ENCODE measurements around the gene PHC2.

The PHC2 gene

DNA sequence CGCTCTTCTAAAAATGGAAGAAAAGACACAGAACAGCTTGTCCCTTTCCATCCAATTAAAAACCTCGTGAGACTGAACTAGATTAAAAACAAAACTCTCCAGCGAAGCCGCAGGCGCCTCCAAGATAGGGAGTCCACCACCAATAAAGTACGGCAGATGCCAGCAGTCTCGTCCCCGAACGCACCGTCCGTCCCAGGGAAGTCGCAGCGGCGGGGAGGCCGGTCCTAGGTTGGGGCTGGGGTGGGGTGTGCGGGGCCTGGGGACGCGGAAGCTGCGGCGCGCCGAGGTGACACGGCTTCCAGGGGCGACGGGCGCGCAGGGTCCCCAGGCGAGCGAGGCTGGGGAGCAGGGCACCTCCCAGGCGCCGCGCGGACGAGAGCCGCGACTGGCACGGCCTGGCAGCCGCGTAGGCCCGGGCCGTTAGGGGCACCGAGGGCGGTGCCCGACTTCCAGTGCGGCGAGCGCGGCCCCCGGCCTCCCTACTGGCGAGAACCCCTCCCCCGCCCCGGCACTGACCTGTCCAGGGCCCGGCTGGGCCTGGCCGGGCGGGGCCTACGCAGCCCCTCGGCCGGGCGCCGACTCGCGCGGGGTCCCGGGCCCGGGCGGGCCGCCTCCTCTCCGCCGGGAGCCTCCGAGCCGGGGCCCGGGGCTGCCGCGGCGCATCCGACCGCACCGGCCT lies 81.7 kb downstream of the PHC2 start:
- DNase-seq (ENCODE audit: low spot score), result no peak

DNA sequence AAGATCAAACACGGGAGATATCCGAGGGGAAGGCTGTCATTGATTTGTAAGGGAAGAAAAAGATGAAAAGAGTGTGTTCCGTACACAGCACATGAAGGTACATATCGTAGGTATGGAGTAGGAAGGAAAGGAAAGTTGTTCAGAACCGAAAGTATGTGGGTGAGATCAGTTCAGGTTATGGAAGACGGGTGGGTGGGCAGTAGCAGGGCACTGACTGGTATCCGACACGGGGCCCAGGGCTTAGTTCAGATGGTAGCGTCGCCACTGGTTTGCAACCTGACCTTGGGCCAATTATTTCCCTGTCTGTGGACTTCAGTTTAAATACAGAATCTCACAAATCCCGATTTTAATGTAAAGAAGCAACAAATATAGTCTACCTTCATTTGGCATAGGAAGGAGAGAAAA lies 82.2 kb downstream of the PHC2 start:
- no peak for DNase-seq (ENCODE audit: low spot score)

DNA sequence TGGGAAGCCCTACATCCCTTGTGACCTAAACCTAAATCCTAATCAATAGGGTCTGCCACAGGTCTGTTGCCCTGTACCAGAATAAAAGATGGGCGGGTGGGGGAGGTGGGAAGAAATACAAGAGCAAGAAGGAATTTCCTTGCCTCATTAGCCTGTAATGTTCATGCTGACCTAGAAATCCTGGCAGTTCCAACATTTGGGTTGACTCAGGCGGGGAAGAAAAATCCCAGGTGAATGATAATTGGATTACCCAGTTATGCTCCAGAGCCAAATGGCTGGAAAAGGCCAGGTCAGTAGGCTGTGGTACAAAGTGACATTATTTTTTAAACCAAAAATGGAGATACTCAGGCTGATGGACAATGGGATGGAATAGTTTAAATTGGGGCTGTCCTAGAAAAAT lies 82.7 kb downstream of the PHC2 start:
- no peak for DNase-seq (ENCODE audit: low spot score)

DNA sequence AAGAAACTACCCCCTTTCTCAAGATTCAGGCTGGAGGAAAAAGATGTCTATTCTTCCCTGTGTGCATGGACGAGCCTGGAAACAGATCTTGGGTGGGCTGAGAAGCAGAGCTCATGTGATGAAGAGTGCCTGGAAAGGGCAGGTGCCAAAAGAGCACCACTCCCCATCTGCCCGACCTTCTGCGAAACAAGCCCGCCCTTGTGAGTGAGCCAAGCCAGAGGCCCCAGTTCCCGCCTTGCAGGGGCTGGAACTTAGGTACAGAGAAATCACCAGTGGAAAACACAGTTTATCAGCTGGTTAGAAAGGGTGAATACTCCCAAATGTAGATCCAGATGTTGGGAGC lies 83.3 kb downstream of the PHC2 start:
- DNase-seq (ENCODE audit: low spot score), result no peak

DNA sequence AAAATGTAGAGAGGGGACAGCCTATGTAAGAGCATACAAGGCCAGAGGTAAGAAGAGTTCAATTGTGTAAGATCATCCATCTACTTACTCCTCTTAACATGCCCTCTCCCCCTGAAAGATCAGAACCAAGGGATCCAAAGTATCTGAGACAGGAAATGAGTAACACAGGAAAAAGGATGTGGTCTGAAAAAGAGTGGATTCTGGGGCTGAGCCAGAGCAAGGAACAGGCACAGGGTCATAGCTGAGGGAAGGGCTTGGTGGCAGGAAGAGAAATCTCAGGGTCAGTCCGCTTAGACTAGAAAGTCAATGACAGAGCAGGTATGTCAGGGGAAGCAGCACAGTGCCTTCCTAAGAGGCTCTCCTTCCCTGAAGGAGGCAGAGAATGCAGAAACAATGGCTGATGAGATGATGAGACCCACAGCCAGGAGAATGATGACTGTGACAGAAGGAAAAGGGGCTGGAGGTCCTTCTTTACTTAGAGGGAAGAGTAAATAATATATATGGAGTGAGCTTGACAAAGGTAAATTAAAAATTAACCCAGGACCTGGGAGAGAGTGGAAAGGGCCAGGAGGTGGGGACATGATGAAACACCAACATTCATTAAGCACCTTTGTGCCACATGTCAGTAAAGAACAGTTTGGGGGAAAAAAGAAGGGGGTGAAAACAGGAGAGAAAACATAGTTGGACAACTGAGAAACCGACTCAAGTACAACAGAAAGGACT lies 83.8 kb downstream of the PHC2 start:
- no peak for DNase-seq (ENCODE audit: low spot score)

DNA sequence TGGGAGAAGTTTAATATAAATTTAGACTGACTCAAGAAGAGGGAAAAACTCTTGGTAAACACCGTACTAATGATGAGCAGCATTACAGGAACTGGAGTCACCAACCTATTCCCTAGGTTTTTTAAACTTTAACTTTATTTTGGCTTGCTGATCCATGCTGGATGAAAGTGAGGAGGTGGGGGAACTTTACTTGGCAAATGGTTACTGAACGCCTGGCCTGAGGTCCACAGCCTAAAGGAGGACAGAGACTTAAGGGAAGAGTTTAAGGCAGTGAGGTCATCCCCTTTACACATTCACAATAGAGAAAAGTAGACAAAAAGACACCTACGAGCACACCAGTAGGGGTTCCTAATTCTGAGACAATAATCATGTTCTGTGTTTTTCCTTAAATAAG lies 84.4 kb downstream of the PHC2 start:
- DNase-seq (ENCODE audit: low spot score), result no peak

DNA sequence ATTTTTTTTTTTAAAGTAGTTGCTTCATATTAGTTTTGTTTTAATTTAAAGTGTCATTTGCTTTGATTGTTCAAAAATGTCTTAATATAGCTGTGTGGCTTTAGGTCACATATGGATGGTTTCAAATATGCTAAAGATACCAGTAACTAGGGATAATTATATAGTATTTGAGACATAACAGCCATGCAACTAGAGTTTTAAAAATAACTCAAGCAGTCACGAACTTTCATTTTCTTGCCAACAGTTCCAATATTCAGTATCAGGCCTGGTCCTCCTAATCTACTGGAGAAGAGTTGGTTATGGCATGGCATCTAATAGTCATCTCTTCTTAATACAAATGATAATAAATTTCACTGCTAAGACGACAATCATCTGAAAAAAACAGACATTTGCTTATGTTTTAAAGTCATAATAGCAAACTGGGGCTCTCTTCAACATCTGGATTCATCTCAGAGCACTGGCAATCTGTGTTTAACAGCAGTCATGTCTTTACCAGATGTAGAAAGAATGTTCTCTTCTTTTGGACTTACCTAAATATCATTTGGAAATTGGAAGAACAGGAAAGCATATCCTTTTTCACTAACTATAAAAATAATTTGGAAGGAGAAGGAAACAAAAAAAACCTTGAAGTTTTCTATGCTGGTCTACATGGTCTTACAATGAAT lies 85.9 kb downstream of the PHC2 start:
- DNase-seq (ENCODE audit: low spot score), result no peak

DNA sequence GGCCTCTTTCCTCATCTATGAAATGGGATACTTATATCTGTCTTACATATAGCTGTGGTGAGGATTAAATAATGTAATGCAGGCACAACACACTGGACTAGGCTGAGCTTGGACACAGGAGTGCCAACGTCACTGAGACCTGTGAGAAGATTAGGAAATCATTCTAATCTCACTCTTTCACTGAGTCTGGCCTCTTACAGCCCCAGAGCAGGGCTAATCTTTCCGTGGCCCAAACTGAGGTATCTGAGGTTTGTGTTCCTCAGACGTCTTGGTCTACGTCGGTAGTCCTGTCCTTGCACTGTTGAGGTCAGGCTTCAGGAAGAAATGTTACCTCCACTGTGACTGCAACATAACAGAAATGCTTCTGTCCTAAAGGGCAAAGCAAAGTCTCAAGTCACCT lies 87.4 kb downstream of the PHC2 start:
- DNase-seq (ENCODE audit: low spot score), result no peak

DNA sequence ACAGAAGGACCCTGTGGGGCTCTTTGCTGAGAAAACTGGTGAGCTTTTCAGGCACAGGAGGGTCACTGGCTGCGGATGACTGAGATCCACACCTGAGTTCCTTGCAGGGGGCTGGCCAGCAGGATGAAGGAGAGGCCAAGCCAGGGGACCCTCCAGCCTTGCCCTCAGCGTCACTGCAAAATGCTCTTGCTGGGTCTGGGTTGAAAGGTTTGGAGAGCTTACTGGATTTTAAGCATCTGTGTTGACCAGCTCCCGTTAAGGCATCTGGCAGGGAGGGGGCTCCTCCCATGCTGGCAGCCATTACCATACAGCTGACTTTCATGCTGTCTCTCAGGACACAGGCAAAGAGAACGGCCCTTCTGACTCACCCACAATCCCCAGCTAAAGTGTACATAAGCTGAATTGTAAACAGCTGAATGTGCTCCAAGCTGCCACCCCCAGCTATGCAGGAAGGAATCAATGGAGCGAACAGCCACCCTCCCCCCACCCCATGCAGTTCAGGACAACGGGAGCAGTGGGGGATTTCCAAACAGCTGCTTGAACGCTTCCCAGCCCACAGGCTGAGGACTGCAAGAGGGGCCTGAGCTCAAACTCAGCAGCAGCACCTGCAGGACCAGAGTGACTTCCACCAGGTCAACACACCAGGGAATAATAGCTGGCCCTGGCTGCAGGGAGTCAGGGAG lies 88.7 kb downstream of the PHC2 start:
- DNase-seq (ENCODE audit: low spot score), result peak; percentile 81

DNA sequence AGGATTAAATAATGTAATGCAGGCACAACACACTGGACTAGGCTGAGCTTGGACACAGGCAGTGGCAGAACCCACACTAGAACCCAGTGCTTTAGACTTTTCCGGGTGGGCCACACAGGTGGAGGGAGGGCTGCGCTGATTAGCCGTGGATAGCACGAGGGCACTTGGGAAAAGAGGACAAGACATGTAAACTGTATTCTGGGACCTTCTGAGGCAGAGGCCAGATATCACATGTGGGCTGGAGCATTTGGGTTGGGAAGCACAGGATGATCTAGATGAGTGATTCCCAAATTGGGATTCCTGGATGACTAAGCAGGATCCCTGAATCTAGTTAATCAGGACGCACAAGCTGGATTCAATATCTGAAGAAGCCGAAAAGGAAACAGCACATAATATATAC lies 89.7 kb downstream of the PHC2 start:
- DNase-seq (ENCODE audit: low spot score), result no peak

DNA sequence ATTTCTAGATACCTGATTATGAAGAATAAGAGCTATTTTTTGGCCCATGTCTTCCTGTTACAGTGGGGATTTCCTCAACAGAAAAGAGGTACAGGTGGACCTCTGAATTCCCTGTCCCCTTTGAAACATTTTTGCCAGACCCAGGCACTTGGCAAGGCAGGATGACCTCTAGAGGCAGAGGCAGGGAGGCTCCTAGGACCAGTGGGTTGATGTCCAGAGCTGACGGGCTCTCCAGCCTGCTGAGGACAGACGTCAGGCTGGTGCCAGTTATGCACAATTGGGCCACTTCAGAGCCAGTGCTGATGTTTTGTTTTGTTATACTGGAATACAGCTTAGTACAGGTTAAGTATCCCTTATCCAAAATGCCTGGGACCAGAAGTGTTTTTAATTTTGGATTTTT lies 91.5 kb downstream of the PHC2 start:
- DNase-seq (ENCODE audit: low spot score), result no peak

DNA sequence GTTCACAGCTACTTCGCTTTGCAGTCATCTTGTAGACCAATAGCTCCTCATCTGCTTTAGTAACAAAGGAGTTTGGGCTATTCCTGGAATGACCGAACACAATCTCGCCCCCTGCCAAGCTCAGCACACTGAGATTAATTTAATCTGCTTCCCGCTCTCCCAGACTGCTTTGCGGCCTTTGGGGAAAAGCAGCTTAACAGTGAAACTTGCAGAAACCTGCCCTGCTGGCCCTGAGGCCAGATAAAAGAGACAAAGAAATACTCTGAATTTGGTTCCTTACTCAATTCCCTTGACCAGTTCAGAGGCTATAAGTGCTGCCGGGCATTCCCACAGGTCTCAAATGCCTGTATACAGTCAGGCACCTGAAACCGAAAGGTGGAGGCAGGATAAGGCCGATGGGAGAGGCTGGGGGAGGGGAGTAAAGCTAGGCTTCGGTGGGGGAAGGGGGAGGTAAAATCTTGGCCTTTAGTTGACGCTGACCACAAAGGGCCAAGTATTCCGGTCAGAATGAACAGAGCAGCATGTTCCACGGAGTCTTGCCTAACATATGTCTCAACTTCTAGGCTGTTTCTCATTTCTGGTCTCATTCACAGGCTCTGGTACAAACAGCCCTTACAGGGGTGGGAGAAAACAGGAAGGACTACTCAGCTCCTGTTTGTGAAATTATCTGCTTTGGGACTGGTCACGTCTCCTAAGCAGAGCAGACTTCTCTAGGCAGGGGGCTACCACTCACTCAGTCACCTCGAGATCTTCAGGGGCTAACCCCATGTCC lies 92.3 kb downstream of the PHC2 start:
- DNase-seq (ENCODE audit: low spot score), result no peak

DNA sequence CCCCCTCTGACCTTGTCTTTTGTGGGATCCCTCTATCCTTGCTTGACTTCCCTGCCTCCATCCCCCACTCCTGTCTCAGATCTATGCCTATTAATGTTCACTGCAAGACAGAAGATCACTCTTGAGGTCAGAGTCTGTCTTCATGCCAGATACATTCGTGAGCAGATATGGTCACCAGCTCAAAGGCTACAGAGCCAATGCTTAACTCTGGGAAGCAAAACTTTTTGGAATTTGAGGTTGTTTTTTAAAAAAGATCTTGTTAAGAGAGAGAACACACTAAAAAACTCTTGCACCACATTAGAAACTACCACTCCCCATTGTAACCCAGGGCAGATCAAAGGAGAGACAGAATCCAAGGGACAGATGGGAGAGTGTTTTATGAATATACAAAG lies 92.9 kb downstream of the PHC2 start:
- DNase-seq (ENCODE audit: low spot score), result no peak

DNA sequence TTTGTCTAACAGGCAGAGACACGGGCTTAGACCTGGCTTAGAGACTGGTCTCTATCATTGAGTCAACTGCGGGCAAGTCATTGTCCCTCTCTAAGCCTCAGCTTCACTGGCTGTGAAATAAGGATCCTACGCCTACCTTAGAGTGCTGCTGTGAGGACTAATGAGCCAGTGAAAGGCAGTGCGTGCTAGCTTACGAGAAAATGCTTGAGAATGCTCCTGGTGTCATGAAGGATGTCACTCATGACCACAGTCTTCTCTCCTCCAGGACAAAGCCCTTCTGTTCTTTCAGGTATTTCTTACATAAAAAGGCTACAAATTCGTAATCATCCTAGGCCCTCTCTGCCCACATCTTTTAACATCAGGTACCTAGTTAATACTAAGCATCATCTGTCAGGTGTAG lies 93.5 kb downstream of the PHC2 start:
- DNase-seq (ENCODE audit: low spot score), result no peak

DNA sequence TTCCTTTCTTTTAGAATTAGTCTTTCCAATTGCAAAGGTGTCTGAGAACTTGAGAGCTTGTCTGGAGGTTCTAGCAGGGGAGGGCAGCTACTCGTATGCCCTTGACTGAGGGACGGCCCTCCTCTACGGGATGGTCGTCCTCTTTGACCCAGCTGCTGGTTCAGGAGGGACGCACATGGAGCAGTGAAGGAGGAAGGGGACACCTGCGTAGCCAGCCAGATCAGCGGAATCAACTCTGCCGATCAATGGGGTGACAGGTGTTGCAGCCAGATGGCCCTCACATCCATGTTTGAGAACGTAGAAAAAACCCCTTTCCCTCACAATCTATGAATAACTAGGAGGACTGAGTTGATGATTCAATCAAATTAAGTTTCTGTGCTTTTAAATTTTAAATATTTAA lies 94.3 kb downstream of the PHC2 start:
- DNase-seq (ENCODE audit: low spot score), result no peak

DNA sequence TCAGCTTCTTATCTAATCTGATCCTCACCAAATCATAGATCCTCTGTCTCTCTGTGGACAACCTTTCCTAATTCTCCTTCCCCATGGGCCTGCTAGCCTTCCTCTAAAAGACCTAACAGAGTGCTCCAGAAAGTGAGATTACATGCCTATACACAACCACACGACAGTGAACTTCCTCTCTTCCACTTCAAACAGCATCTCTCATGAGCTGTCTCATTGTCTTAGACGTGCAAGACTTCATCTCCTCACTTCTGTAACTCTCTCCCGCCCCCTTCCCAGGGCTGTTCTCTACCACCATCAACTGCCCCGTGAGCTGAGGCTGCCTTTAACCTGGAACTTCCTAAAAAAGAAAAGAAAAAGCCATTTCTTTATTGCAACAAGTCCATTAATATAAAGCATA lies 95.9 kb downstream of the PHC2 start:
- no peak for DNase-seq (ENCODE audit: low spot score)

DNA sequence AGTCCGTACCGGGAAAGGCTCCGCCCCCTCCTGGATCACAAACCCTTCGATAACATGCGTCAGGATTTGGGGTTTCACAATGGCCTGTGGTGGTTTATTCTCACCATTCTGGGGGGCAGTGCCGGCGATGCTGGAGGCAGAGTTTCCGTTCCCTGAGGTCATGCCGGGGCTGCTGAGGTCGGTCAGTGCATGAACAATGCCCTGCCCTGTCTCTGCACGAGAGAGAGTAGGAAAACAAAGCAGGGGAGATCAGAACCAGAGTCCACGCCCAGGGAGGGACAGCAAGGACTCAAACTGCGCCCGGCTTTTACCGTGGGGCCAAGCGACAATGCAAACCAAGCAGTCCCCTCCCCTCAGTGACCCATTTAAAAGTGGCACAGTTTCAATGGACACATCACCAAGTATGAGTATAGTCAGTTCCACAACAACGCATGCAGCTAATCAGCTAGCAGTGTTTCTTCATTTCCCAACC lies 96.8 kb downstream of the PHC2 start:
- DNase-seq (ENCODE audit: low spot score), result no peak

DNA sequence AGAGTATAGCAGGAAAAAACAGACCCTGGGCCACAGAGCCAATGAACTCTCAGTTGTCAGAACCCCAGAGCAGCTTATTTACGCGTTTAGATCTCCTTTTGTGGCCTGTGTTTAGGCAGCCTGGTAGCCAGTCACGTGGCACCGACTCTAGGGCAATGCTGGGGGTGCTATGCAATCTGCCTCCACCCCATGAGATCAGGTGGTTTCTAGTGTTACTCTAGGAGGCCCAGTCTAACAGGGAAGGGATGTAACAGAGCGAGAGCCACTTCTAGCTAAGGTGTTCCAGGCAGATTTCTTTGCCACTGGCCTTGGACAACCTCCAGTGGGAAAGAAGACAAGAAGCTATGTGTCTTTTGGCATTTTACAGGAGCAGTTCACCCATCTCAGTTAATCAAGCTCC lies 98.0 kb downstream of the PHC2 start:
- no peak for DNase-seq (ENCODE audit: low spot score)

DNA sequence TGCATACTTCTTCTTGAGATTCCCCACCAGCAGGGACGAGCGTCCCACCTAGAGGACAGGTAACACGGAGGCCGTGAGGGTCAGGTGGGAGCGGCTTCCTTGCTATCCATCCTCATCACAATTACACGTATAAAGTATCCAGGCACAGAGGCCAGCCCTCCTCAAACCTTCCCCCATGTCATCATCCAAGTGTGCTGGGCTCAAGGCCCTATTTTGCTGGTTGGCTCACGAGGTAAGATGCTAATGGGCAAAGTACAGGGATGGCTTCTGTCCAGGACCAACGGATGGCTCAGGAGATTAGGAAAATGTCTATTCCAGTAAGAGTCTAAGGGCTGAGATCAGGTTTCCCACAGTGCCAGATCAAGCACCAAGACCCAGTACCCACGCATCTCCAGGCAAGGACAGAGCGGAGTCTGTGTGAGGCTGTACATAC lies 98.5 kb downstream of the PHC2 start:
- no peak for DNase-seq (ENCODE audit: low spot score)

DNA sequence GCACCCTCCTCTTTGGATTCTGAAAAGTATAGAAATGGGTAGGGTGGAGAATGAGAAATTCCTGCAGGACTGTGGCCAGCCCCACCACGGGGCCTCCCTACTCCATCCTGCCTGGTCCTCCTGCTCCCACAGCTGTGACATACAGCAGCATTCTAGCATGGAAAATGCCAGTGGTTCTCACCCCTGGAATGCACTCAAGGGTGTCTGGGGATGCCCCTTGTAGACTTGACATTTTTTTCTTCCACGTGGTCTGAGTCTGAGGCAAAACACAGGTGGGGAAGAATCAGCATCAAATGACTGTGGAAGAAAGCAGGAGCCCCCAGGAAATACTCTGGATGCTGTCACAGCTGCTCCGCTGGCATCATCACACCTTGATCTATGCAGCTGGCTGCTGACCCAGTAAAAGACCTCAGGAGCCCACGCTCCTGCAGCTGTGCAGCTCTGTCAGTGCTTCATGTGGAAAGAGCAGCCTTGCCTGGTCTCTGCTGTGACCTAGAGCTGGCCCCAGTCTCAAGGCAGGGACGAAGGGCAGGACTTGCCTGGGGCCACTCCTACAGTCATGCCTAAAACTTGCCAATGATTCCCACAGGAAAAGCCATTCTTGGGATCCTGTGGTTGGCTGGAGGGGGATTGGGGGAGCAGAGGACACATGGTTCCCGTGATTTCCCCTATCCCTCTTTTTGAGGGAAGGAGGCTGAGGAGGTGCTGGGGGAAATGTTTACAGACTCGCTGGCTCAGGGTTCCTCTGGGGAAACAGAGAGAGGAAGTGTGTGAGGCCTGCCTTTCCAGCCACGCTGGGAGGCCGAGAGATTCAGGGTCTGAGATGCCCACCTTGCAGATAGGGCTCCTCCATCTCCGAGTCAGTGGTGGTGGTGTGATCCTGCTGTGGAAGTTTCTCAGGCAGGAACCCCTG lies 99.2 kb downstream of the PHC2 start:
- DNase-seq (ENCODE audit: low spot score), result no peak

DNA sequence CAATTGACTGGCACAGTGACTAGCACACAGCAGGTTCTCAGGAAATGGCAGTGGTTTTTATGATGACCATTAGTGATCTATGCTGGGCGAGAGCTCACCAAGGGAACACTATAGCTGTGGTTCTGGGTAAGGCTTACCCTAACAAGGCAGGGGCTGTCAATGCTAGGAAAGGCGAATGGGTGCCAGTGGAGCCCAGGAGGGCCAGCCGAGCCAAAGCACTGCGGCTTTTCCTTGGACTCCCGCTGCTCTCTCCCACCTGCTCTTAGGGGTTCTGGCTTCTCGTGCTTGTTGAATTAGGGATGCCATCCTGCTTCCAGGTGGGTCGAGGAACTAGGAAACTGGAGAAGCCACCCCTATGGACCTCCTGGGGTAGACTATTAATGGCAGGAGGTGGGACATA lies 100.0 kb downstream of the PHC2 start:
- no peak for DNase-seq (ENCODE audit: low spot score)
